Ovary (tissue), 3 donors: Measurements from ENCODE around the gene GLI3.

Experiments used
- EP300 ChIP-seq: sonication (generic); formaldehyde crosslinking; IDR thresholded peaks from one replicate; pipeline ENCODE4 v1.6.1; 2017; ENCODE audit warnings: antibody characterized with exemption
- TF ChIP-seq, protein P1 (sequence below), 3 donors: fragments of 450-650 bp in 2 of 3; fragments of 200-600 bp in 1 of 3; IDR thresholded peaks; one replicate each; pipeline versions ENCODE4 v1.5.1 to v1.8.0; 2016 to 2022; ENCODE audit warnings: antibody characterized with exemption in 3 of 3, mild to moderate bottlenecking in 1 of 3
- donor health status: DM: no; HTN: no; CAD: no.

DNA sequence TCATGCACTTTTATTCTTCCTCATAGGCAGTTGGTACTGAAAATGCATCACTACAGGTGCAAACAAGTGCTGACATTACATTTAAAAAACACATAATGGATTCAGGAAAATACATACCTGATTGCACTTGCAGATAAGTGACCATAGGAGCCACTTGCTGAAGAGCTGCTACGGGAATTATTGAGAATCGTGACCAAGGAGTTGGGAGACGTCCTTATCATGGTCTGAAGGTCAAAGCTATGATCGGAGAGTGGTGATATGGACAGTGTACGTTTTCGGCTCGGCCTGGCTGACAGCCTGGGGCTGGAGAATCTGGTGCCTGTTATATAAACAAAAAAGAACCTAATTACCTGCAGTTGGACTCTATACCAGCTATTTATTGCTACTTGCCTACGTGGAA lies 197.1 kb downstream of the GLI3 start:
- no peak for TF ChIP-seq EP300
- TF ChIP-seq, protein P1, sequence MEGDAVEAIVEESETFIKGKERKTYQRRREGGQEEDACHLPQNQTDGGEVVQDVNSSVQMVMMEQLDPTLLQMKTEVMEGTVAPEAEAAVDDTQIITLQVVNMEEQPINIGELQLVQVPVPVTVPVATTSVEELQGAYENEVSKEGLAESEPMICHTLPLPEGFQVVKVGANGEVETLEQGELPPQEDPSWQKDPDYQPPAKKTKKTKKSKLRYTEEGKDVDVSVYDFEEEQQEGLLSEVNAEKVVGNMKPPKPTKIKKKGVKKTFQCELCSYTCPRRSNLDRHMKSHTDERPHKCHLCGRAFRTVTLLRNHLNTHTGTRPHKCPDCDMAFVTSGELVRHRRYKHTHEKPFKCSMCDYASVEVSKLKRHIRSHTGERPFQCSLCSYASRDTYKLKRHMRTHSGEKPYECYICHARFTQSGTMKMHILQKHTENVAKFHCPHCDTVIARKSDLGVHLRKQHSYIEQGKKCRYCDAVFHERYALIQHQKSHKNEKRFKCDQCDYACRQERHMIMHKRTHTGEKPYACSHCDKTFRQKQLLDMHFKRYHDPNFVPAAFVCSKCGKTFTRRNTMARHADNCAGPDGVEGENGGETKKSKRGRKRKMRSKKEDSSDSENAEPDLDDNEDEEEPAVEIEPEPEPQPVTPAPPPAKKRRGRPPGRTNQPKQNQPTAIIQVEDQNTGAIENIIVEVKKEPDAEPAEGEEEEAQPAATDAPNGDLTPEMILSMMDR (IDR thresholded peaks at IDR 0.05): no peak
